HG02759 (cell line): Measurements from ENCODE around the gene DUOX2.
"Not testable (repeated sequence)": the region's sequence is repeated elsewhere in the genome, so short reads cannot be mapped to it uniquely, and the experiment has no call there.

ENCODE experiments used
- ATAC-seq: cut with Tn5 transposase; IDR thresholded peaks from one replicate; pipeline ENCODE4 v1.9.1; 2021; ENCODE audit warnings: mild to moderate bottlenecking, moderate library complexity; ENCODE audit not compliant: unreplicated experiment

Gene DUOX2

DNA sequence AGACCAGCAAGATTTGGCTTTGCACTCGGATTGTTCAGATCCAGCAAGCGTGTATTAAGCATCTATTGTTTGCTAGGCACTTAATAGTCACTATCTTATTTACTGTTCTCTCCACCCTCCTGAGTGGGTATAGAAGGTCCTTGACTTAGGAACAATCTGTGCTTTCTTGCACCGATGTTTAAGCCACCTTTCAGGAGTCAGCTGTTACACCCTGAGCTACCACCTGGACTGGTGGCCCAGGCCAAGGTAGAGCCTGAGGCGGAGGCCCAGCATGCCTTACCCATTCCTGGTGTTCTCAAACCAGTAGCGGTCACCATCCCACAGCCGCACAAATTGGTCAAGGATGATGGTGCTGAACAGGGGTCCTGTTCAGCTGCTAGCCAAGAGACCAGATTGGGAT lies 25.8 kb upstream of the DUOX2 start:
- no peak for ATAC-seq

DNA sequence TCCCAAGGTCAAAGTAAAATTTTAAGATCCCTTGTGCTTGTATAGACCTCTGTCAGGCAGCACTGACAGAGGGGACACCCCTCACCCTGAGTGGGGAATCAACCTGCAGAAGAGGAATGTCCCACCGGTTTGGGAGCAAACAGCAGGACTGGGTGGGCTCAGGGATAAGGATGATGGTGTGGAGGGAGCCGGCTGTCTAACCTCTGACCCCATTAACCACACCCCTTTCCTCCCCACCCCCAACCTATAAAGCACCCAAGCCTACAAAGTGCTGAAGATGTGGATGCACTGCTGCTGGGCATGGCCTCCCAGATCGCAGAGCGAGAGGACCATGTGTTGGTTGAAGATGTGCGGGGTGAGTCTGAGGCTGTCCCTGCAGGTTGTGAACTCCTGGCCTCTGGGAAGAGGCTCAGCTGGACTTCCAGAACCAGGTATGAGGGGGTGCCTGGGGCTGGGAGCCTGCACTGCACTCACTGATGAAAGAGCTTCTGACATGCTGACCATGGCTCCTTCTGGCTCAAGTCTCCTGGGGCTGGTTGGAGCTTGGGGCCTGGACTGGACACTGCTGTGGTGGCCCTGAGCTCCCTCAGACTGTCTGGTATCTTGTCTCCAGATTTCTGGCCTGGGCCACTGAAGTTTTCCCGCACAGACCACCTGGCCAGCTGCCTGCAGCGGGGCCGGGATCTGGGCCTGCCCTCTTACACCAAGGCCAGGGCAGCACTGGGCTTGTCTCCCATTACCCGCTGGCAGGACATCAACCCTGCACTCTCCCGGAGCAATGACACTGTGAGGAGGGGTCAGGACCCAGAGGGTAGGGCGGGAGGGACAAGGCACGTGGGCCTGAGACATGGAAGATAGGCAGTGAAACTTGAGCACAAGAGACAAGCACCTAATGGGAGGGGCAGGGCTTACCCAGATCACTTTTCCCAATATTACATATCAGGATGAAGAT lies 25.1 kb upstream of the DUOX2 start:
- ATAC-seq: no peak

DNA sequence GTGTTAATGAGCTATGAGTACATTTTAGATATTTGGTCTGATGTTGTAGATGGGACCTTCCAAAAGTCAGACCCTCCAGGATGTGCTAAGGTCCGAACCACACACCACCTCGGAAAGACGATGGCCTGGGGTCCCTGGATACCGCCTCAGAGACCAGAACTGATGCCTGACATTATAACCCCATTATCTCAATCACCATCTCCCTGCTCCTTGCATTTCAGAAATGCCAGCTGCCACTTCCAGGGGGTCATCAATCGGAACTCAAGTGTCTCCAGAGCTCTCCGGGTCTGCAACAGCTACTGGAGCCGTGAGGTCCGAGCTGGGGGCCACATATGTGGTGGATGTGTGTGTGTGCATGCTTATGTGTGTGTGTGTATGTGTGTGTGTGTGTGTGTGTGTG lies 23.7 kb upstream of the DUOX2 start:
- ATAC-seq: no peak

DNA sequence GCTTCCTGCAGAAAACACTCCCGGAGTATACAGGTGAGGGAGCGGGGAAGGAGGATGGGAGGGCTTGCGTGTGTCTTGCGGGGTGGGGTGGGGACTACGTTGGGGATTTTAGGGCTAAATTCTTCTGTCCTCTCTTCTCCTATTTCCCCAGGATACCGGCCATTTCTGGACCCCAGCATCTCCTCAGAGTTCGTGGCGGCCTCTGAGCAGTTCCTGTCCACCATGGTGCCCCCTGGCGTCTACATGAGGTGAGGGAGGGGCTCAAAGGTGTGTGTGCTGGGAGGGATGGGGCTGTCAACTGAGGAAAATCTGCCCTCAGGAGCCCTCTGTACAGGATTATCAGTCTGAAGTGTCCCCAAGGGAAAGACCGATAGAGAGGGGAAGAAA lies 22.4 kb upstream of the DUOX2 start:
- no peak for ATAC-seq

DNA sequence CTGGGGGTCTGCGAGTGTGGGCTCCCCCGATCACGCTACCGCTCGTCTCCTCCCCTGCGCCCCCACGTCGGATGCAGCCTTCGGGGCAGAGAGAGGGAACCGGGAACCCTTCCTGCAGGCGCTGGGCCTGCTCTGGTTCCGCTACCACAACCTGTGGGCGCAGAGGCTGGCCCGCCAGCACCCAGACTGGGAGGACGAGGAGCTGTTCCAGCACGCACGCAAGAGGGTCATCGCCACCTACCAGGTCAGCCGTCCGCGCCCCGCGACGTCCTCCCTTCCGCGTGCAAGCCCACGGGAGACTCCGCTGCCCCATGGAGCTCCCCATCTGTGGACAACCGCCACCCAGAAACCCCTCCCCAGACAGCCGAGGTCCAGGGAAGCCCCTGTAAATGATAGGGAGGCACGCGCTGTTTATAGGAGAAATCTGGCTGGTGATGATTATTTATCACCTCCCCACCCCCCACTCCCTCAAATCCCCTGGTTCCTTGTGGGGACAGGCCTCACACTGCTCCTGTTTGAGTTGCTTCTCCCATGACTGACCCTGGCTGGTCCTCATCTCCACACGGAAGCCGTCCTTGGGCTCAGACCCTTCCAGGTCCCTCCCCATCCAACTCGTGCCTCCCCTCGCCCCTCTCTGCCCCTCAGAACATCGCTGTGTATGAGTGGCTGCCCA lies 21.9 kb upstream of the DUOX2 start:
- ATAC-seq: not testable (repeated sequence)

DNA sequence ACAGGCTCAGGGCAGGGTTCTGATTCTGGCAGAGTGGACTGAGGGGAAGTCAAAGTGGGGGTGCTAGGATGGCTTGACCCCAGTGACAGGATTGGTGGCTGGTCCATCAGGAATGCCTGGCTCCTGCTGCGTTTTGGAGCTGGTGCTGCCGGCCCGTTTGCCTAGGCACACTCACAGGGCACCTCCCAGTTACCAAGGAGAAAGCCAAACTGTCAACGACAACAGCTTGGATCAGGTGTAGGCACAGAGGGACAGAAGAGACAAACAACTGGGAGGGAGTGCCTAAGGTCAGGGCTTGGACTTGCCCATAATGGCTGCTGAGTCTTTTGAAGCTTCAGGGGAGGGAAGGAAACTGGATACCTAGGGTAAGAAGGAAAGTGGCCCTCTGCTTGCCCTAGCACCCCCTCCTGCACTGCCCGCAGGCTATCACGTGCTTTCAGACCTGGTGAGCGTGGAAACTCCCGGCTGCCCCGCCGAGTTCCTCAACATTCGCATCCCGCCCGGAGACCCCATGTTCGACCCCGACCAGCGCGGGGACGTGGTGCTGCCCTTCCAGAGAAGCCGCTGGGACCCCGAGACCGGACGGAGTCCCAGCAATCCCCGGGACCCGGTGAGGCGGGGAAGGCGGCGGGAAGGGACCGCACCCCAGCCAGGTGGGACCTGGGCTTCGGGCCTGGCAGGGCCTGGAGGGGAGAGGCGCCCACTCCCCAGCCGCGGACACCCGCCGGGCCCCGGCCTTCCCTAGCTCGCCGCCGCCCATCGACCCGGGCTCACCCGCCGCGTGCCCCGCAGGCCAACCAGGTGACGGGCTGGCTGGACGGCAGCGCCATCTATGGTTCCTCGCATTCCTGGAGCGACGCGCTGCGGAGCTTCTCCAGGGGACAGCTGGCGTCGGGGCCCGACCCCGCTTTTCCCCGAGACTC lies 21.0 kb upstream of the DUOX2 start:
- no peak for ATAC-seq

DNA sequence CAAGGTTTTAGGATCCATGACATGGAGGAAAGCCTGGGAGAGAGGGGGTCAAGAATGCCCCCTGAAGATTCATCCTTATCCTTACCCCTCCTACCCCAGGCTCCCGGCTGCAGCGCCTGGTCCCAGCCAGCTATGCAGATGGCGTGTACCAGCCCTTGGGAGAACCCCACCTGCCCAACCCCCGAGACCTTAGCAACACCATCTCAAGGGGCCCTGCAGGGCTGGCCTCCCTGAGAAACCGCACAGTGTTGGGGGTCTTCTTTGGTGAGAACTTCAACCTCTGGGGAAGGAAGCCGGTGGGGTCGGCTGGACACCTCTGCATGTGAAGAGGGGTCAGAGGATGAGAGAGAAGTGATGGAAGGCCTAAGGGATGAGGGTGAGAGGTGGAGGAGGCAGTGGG lies 20.1 kb upstream of the DUOX2 start:
- ATAC-seq: no peak

DNA sequence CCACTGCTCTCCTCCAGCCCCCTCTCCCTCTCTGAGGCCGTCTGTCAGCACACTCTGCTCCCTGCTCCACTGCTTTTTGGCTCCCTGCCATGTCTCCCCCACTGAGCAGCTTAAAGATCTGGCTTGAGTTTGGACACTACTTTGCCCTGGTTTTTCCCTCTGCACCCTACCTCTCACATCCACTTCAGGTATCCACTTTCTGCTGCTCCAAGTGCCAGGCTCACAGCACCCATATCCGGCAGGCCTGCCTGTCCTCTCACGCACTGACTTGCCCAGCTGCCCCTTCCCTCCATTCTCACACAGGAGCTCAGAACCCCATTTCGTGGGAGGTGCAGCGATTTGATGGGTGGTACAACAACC lies 19.6 kb upstream of the DUOX2 start:
- ATAC-seq: no peak

DNA sequence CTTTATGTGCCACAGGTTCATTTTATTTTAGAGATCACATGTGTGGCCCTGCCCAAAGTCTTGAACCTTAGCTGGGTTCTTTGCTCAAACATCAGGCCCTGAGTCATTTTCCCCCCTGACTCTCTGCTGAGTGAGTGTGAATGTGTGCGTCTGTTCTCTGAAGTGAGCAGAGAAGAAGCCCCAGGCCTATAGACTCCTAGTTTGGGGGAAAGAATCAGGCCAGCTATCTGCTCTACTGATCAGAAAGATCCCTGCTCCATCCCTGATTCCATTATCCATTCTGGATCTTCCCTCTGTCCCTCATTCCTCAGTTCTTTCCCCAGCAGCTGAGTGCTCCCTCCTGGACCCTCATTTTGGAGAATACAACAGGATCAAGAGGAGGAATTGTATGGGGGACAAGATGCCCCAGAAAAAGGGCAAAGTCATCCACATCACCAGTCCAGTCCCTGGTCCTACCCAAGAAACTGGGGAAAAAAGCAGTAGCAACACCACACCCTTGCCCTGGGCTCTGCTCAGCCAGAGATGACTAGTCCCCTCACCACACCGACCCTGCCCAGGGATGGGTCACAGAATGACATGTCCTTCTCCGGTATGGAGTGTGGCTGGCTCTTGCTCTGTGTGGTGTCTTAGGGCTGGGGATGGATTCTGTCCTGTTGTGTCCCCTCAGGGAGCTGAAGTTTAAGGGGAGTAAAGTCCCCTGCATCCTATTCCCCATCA lies 19.0 kb upstream of the DUOX2 start:
- no peak for ATAC-seq

DNA sequence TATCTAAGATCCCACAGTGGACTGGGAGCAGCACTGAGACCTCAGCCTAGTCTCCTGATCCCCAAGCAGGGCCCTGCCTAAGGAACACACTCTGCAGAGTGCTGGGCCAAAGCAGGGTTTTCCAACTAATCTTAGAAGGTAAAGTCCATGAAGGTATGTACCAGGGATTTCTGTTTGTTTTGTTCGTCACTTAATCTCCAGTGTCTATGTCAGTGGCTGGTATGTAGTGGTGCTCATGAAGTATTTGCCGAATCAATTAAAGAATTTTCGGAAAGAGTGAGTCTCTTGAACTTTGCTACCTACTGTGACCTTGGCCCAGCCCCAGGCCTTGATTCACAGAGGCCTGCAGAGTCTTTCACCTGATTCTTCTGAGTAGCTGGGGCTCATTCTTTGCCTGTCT lies 17.5 kb upstream of the DUOX2 start:
- no peak for ATAC-seq

DNA sequence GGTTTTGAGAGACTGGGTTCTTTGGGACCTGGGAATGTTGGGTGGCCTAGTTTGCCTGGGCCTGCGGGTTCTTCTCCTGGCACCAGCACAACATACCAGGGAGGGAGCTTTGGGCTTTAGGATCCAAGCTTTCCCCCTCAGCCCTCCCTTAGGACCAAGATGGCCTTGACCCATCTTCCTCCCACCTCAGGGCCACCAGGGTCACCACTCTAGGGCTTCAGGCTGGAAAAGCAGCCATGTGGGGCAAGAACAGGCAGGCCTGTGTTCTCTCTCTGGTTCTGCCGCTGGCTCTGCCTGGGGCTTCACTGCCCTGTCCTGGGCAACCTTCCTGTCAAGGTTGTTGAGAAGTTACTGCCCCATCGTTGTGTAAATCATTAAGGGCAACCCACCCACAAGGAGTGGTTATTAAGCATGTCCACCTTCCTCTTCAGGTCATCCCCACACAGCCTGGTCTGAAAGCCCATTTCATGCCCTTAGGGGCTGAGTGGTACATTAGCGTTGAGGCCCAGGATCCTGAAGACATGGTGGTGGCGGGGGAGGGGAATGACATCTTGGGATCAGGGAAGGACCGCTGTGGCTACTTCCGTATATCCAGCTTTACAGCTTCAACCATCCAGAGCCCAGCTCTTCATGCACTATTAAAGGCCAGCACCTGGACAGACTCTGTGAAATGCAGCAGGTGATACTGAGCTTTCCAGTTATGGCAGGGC lies 16.5 kb upstream of the DUOX2 start:
- no peak for ATAC-seq

DNA sequence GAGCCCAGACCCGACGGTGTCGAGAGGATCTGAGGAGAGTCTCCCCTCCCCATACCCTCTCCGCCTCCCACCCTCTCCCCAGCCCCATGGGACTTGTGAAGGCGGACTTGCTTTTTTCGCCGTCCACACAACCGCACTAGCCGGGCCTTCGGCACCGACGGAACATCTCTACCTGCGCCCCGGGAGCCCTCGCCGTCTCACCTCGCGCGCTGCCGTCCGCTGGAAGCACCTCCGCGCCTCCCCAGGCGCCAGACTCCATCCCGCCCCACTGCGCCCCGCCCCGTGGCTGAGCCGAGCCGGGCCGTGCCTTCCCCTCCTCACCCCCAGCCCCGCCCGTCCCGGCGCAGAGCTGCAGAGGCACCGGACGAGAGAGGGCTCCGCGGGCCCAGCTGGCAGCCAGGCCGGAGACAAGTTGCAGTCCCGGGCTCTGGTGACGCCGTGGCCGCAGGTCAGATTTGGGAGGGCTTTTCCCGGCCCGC lies 15.7 kb upstream of the DUOX2 start, which contains the start of the genes DUOX1 and DUOXA1:
Gene DUOX1, plus strand, starts transcription at position 344 of the 479 bp plus-strand sequence. CDS start 1,973 bp downstream, outside the sequence.
Gene DUOXA1, minus strand, starts transcription at position 229 of the 479 bp plus-strand sequence. CDS start 6,865 bp downstream, outside the sequence.
- no peak for ATAC-seq

DNA sequence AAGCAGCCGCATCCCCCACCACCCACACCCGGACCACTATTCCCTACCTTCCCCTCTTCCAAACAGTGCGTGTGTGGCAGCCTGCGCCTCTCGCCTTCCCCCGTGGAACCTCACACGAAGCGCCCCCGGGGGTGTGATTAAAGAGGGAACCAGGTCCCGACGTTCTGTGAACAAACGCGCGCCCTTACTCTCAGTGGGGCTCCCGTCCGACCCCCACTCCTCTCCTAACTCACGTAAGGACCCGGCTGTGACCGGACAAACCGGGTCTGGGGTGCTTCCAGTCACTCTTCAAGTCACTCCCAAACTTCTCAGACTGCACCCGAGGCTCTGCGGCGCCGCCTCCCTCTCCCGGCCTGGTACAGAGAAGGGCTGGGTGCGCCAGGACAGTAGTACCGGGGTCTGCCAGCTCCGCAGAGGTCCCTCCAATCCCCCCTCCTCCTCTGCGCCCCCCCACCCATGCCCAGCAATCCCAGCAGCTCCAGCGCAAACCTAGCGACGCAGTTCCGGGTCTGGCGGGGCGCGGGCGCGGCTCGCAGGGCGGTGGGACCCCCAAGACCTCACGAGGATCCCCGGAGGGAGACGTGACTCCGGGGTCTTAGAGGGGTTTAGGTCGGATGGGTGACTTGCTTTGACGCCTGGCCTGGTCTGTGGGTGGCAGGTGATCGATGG lies 15.1 kb upstream of the DUOX2 start:
- ATAC-seq: no peak

DNA sequence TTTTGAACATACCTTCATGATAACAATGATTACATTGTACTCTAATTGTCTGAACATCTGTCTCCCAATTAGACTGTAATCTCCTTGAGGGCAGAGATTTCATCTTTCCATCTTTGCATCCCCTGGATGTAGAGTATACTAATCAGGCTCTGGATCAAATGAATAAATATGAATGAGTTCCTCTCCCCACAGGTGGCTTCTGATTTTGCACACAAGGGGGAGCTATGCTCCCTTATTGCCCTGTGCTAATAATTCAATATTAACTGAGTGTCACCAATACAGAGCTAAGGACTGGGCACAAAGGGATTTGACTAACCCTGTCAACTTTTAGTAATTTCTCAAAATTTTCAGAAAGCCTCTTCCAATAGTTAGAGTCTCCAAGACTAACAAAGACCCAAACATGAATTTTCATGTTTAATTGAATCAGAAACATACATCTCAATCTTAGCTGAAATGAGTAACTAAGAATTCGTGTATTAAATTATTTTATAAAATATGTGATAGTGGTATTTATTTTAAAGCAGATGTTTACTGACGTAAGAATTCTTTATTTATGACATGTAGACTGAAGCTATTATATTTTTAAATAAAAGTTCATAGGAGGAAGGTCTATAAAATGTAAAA lies 12.7 kb upstream of the DUOX2 start:
- no peak for ATAC-seq

DNA sequence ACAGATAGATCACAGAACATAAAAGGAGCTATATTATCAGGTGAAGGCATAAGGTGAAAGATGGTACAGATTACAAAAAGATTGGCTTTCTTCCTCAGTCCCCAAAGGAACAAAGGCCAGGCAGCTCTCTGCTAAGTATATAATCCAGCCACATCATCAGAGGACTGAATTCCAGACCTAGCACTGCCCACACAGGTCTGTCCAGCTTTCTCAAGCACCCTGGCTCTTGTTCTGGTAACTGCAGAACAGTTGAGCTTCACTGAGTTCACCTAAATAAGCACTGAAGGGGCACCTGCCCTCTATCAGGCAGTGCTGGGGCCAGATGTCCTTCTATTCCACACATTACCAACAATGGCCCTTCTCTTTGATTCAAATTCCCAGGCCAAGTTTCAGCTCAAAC lies 9.4 kb upstream of the DUOX2 start:
- no peak for ATAC-seq

DNA sequence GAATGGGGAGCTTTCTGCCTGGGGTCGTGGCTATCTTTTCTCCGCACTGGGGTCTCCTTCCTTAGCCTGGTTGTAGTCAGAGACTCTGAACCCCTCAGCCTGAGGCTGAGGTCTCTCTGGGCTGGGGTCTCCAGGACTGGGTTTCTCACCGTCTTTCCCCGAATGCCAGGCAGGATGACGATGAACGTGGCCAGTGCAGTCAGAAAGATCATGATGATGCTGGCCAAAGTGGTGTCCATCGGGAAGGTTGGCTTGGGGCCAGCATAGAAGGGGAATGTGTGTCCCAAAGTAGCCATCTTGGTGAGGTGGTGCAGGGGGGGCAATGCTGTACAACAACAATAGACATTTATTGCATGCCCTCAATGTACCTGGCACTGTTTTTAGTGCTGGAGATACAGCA lies 8.7 kb upstream of the DUOX2 start:
- ATAC-seq: no peak

DNA sequence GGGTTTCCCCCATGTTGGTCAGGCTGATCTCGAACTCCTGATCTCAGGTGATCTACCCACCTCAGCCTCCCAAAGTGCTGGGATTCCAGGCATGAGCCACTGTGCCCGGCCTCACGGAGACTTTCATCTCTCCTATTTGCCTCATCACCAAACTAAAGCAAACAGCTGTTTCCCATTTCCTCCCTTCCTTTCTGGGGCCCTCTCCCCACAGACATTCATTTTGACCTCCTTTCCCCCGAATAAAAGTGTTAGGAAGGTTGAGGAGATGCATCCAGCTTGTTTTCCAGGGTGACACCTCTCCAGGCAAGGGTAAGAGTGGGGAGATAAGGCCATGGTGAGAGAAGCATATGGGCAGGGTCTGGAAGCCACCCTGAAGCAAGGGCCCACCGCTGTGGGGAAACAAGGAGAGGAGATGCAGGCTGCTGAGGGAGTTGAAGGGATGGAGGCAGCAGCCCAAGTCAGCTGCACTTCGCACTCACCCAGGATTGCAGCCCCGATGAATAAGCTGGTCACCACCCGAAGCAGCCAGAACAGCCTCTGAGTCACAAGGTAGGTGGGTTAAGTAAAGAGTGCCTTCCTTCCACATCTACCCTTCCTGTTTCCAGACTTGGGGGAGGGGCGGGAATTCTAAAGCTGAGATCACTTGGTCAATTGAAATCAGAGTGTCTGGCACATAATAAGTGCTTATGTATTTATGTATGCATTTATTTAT lies 7.9 kb upstream of the DUOX2 start:
- no peak for ATAC-seq

DNA sequence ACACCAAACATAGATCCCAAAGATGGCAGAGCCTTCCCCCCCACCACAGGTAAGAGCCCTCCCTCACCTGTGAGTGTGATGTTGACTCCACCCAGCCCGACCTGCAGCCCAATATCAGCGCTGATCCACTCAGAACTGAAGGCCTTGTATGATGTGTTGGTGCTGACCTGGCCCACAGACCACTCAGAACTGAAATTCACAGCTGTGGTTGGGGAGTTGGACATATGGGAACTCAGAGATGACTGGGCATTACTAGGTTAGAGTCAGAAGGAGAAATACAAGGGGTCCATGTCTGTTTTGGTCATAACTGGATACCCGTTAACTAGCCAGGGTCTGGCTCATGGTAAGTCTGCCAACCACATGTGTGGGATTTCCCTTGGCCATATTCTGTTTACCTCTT lies 7.0 kb upstream of the DUOX2 start:
- ATAC-seq: no peak
